Vagina (tissue), 2 donors: ENCODE measurements around the gene SUMO3.

Source experiments
- POLR2A ChIP-seq, 2 donors: fragments of 450-650 bp; IDR thresholded peaks; one replicate each; pipeline ENCODE4 v1.6.1; 2017; ENCODE audit warnings: antibody characterized with exemption in 2 of 2, mild to moderate bottlenecking in 2 of 2, moderate library complexity in 2 of 2
- POLR2AphosphoS5 ChIP-seq, 2 donors: sonication (generic); formaldehyde crosslinking; IDR thresholded peaks; one replicate each; pipeline ENCODE4 v1.9.0; 2017; ENCODE audit warnings: antibody characterized with exemption in 2 of 2, mild to moderate bottlenecking in 2 of 2, low read depth in 1 of 2; ENCODE audit not compliant: insufficient read depth in 1 of 2
- TF ChIP-seq, protein P1 (sequence below), 3 experiments: fragments of 450-650 bp in 2 of 3; fragments of 200-600 bp in 1 of 3; sonication (generic) in 1 of 3; IDR thresholded peaks; one replicate each; pipeline ENCODE4 v1.5.1; 2017 to 2019; ENCODE audit warnings: antibody characterized with exemption in 3 of 3, mild to moderate bottlenecking in 2 of 3, moderate library complexity in 2 of 3

- TF ChIP-seq, protein P1, sequence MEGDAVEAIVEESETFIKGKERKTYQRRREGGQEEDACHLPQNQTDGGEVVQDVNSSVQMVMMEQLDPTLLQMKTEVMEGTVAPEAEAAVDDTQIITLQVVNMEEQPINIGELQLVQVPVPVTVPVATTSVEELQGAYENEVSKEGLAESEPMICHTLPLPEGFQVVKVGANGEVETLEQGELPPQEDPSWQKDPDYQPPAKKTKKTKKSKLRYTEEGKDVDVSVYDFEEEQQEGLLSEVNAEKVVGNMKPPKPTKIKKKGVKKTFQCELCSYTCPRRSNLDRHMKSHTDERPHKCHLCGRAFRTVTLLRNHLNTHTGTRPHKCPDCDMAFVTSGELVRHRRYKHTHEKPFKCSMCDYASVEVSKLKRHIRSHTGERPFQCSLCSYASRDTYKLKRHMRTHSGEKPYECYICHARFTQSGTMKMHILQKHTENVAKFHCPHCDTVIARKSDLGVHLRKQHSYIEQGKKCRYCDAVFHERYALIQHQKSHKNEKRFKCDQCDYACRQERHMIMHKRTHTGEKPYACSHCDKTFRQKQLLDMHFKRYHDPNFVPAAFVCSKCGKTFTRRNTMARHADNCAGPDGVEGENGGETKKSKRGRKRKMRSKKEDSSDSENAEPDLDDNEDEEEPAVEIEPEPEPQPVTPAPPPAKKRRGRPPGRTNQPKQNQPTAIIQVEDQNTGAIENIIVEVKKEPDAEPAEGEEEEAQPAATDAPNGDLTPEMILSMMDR (IDR thresholded peaks at IDR 0.05) = no peak
- TF ChIP-seq POLR2AphosphoS5 (IDR thresholded peaks at IDR 0.05; ENCODE audit: insufficient read depth in 1 of 2, low read depth in 1 of 2) (no peak), POLR2A (IDR thresholded peaks at IDR 0.05) (no peak)
Observed at GRCh38 chr21:44836666-44837471, 19.0 kb upstream of the SUMO3 start.
